ENCODE results near the gene EFCAB12. TPM values are rescaled to one million over a fixed set of nuclear protein-coding genes. Genes with fewer than 3 reads are reported as not detected.

EFCAB12 gene
- polyA plus RNA-seq, 2 of the 4 experiments (the other 2 are of a cell fraction), result 0.62 to 1.1 TPM

DNA sequence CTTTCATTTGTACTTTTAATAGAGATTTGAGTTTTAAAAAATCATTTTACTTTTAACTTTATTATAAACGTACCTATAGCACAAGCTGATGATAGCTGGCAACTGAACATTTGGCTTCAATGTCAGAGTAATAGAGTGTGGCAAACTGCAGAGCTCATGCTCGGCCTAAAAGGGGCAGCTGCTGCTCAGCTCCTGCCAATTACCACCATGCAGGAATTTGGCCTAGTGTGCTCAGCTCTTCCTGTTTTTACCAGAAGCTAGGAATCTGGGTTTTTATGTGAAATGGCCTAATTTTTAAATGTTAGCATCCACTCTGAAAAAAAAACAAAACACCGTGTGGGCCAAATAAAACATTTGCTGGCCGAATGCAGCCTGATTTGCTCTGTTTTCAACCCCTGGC is 13.3 kb upstream of the EFCAB12 start:
- DNase-seq (ENCODE audit: low read depth in 1 of 2, low spot score in 1 of 2), result no peak
- TF ChIP-seq ZC3H11A (IDR thresholded peaks at IDR 0.05), result no peak
- TF ChIP-seq CBX8 (IDR thresholded peaks at IDR 0.05), result no peak
- TF ChIP-seq, protein P1, sequence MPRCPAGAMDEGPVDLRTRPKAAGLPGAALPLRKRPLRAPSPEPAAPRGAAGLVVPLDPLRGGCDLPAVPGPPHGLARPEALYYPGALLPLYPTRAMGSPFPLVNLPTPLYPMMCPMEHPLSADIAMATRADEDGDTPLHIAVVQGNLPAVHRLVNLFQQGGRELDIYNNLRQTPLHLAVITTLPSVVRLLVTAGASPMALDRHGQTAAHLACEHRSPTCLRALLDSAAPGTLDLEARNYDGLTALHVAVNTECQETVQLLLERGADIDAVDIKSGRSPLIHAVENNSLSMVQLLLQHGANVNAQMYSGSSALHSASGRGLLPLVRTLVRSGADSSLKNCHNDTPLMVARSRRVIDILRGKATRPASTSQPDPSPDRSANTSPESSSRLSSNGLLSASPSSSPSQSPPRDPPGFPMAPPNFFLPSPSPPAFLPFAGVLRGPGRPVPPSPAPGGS (IDR thresholded peaks at IDR 0.05), result no peak
- no peak for ATAC-seq
- no peak overlapping the region for H3K4me3 ChIP-seq
- FAIRE-seq, result no peak
- CTCF ChIA-PET, result interaction anchor here (0.8 kb wide), 1 partner anchor 58 kb away, joined by 3 read pairs; no protein-coding TSS in a partner anchor
- H3K4me2 ChIP-seq, result peak overlapping the region; percentile 94
- 76% methylated on average over 4 of the region's 4 CpGs for WGBS (ENCODE audit: missing lambda C conversion rate)
- H3K4me1 ChIP-seq, result peaks cover 27% of the 10 kb centered on the region; the same call in 2 of the 3 replicates
- no peak overlapping the region for H3K27ac ChIP-seq
- POLR2A ChIA-PET, result no interaction called here
- H3K9me3 ChIP-seq, result no peaks in the 10 kb centered on the region

DNA sequence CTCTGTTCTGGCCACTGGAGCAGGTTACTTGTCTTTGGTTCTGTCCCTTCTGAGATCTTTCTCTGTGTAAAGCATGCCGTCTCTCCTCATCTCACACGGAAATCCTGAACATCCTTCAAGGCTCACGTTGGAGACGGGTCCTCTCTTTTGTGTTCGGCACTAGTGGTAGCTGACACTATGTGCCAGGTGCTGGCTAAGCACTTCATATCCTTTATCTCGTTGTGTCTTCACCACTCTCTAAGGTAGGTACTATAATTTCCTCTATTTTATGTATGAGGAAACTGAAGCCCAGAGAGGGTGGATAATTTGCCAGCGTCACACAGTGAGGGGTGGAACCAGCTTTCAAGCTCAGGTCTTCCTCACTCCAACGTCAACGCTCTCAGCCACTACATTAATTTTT is 12.8 kb upstream of the EFCAB12 start:
- ChIA-PET POLR2A (interaction anchor here (0.9 to 2.5 kb wide), 2 partner anchors 42 to 368 kb away, joined by 6 to 17 read pairs; no protein-coding TSS in a partner anchor), CTCF (interaction anchor here (0.8 kb wide), 1 partner anchor 58 kb away, joined by 3 read pairs; no protein-coding TSS in a partner anchor)
- ATAC-seq (no peak), FAIRE-seq (no peak), DNase-seq (ENCODE audit: low read depth in 1 of 2, low spot score in 1 of 2) (no peak)
- peak overlapping the region; percentile 86 for H3K4me3 ChIP-seq
- no peaks in the 10 kb centered on the region for H3K9me3 ChIP-seq
- peak overlapping the region; percentile 94 for H3K4me2 ChIP-seq
- WGBS (ENCODE audit: missing lambda C conversion rate), result 69% methylated on average over 9 of the region's 9 CpGs
- H3K4me1 ChIP-seq, result peaks cover 32% of the 10 kb centered on the region; the same call in 2 of the 3 replicates
- peak; percentile 27 for TF ChIP-seq ZFP36 (IDR thresholded peaks at IDR 0.05; ENCODE audit: borderline replicate concordance, partially characterized antibody)
- no peak for TF ChIP-seq GATA3 (IDR thresholded peaks at IDR 0.05; ENCODE audit: borderline replicate concordance)
- 0 out of 2 replicates have a peak, but pooled peaks have one; percentile 11 for TF ChIP-seq KDM1A (IDR thresholded peaks at IDR 0.05; ENCODE audit: low read depth)
- peak overlapping the region; percentile 89 to 96; a peak in 4 of 6 replicates for H3K27ac ChIP-seq

DNA sequence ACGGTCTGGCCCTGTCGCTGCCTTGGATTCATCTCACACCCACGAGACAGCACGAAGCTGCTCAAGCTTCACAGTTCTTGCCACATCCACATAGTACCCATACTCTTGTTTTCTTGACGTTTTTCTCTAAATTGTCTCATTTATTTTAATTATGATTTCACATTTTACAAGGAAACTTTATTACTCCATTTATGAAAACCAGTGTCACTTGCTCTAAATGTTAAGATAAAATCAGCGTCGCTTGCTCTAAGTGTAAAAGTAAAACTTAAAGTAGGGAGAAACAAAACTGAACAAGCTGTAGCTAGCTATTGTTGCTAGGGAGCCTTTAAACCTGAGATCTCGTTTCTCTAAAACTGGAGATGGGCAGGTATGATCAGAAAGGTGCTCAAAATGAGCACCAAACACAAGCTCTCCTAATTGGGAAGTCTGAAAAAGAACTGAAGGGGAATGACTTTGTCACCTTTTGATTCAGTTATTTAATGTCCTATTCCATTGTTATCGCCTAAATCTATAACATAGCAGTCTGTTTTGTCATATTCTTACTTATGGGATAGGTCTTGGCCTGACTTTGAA is 12.3 kb upstream of the EFCAB12 start:
- no peak for FAIRE-seq
- peak overlapping the region; percentile 89 to 96 for H3K27ac ChIP-seq
- DNase-seq (ENCODE audit: low read depth in 1 of 2, low spot score in 1 of 2), result peak in 1 of 2 experiments; percentile 33
- H3K4me2 ChIP-seq, result peak overlapping the region; percentile 94
- peak overlapping the region; percentile 86 for H3K4me3 ChIP-seq
- POLR2A ChIA-PET, result interaction anchor here (0.9 to 2.5 kb wide), 4 partner anchors 41 to 368 kb away, joined by 3 to 17 read pairs (median 9); no protein-coding TSS in a partner anchor
- TF ChIP-seq CBX2 (IDR thresholded peaks at IDR 0.05; ENCODE audit: borderline replicate concordance, low read depth) (no peak), JUNB (IDR thresholded peaks at IDR 0.05) (no peak), HOXB13 (CRISPR knock-in tag; IDR thresholded peaks at IDR 0.05; ENCODE audit: low read depth) (no peak), POLR2AphosphoS2 (conservative IDR thresholded peaks at IDR 0.05; ENCODE audit: low read length) (no peak), SMC3 (IDR thresholded peaks at IDR 0.05) (no peak), PHF8 (IDR thresholded peaks at IDR 0.05; ENCODE audit: borderline replicate concordance, low read depth) (no peak), FOSB (CRISPR knock-in tag; IDR thresholded peaks at IDR 0.05) (no peak), FOSL2 (IDR thresholded peaks at IDR 0.05) (no peak), FOSL2 (CRISPR knock-in tag; IDR thresholded peaks at IDR 0.05) (no peak), ESRRA (IDR thresholded peaks at IDR 0.05; ENCODE audit: borderline replicate concordance, low read length) (no peak), POLR2A (IDR thresholded peaks at IDR 0.05; ENCODE audit: low read length) (no peak), CBX8 (IDR thresholded peaks at IDR 0.05) (no peak), CHD2 (IDR thresholded peaks at IDR 0.05; ENCODE audit: low read length, partially characterized antibody) (no peak)
- TF ChIP-seq, protein P2, sequence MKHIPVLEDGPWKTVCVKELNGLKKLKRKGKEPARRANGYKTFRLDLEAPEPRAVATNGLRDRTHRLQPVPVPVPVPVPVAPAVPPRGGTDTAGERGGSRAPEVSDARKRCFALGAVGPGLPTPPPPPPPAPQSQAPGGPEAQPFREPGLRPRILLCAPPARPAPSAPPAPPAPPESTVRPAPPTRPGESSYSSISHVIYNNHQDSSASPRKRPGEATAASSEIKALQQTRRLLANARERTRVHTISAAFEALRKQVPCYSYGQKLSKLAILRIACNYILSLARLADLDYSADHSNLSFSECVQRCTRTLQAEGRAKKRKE (CRISPR knock-in tag; IDR thresholded peaks at IDR 0.05; ENCODE audit: low read depth), result no peak
- TF ChIP-seq, protein P3, sequence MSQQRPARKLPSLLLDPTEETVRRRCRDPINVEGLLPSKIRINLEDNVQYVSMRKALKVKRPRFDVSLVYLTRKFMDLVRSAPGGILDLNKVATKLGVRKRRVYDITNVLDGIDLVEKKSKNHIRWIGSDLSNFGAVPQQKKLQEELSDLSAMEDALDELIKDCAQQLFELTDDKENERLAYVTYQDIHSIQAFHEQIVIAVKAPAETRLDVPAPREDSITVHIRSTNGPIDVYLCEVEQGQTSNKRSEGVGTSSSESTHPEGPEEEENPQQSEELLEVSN (IDR thresholded peaks at IDR 0.05; ENCODE audit: borderline replicate concordance, low read depth), result no peak
- no peak for ATAC-seq
- no peaks in the 10 kb centered on the region for H3K9me3 ChIP-seq
- CTCF ChIA-PET, result interaction anchor here (0.8 to 1.1 kb wide), 4 partner anchors 35 to 58 kb away, joined by 3 read pairs; no protein-coding TSS in a partner anchor
- WGBS (ENCODE audit: missing lambda C conversion rate), result 9% methylated on average over 9 of the region's 9 CpGs
- H3K4me1 ChIP-seq, result peaks cover 36% of the 10 kb centered on the region; the same call in 2 of the 3 replicates

Measured in A549 (cell line).